T-helper 9 cell (primary cell): ENCODE results near the gene N4BP2.
A peak's percentile ranks its signal among the peaks of the same experiment; 100 is the strongest.
"Not testable (repeated sequence)": the region's sequence is repeated elsewhere in the genome, so short reads cannot be mapped to it uniquely, and the experiment has no call there.

ENCODE experiments used
- DNase-seq: peaks from one replicate; pipeline ENCODE4 v3.0.0-alpha.2; 2020
- total RNA-seq, 2 donors: gene quantifications; one replicate each; lab custom pipeline; 2026; lab: John Stamatoyannopoulos, UW

Gene N4BP2
- total RNA-seq = 77.9 to 95.0 reads per million in 2 donors

GRCh38 chr4:40056716-40057585 lies at the start of gene N4BP2:
Gene N4BP2, plus strand, starts transcription at chr4:40056850. Its CDS starts 40,491 bp downstream, at chr4:40097341.
- DNase-seq = peak; percentile 57

- no peak for DNase-seq
Observed at GRCh38 chr4:40016007-40016406, 40.6 kb upstream of the N4BP2 start.

DNA sequence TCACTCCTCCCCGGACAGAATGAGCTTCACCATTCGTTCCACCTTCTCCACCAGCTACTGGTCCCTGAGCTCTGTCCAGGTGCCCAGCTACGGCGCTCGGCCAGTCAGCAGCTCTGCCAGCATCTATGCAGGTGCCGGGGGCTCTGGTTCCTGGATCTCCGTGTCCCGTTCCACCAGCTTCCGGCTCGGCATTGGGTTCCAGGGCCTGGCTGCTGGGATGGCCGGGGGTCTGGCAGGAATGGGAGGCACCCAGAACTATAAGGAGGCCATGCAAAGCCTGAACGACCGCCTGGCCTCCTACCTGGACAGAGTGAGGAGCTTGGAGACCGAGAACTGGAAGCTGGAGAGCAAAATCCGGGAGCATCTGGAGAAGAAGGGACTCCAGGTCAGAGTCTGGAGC lies 36.4 kb upstream of the N4BP2 start:
- no peak for DNase-seq

DNA sequence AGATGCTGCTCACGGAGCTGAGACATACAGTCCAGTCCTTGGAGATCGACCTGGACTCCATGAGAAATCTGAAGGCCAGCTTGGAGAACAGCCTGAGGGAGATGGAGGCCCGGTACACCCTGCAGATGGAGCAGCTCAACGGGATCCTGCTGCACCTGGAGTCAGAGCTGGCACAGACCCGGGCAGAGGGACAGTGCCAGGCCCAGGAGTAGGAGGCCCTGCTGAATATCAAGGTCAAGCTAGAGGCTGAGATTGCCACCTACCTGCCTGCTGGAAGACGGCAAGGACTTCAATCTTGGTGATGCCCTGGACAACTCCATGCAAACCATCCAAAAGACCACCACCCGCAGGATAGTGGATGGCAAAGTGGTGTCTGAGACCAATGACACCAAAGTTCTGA lies 35.5 kb upstream of the N4BP2 start:
- not testable (repeated sequence) for DNase-seq

DNA sequence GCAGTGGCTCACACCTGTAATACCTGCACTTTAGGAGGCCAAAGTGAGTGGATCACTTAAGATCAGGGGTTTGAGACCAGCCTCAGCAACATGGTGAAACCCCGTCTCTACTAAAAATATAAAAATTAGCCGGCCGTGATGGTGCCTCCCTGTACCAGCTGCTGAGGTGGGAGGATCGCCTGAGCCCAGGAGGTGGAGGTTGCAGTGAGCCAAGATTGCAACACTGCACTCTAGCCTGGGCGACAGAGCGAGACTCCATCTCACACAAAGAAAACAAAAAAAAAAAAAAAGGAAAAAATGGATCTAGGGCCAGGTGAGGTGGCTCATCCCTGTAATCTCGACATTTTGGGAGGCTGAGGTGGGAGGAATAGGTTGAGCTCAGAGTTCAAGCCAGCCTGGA lies 32.6 kb upstream of the N4BP2 start:
- DNase-seq = not testable (repeated sequence)

DNA sequence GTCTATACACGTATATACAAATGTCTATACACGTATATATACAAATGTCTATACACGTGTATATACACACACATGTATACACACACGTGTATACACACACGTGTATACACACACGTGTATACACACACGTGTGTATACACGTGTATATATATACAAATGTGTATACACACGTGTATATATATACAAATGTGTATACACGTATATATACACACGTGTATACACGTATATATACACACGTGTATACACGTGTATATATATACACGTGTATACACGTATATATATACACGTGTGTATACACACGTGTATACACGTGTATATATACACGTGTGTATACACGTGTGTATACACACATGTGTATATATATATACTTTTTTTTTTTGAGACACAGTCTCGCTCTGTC lies 23.9 kb upstream of the N4BP2 start:
- no peak for DNase-seq

GRCh38 chr4:40033613-40034012 lies 23.0 kb upstream of the N4BP2 start:
- DNase-seq = no peak

GRCh38 chr4:40038977-40039376 lies 17.7 kb upstream of the N4BP2 start:
- no peak for DNase-seq

DNA sequence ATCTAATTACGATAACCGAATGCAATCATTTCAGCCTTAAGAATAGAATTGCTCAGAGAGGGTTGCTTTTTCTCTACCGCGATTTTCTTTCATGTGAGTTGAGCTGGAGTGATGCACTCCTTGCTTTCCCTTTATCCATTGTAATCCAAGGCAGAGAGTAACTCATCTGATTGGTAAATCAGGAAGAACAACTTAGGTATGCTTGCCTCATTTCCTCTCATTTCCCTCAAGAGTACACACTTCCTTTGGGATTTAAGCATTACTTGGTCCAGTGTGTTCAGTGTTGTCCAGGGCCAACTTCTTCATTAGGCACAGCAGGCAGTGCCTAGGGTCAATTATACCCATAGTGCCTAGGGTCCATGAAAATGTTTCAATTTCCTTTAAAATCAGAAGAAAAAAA lies 15.7 kb upstream of the N4BP2 start:
- no peak for DNase-seq

- no peak for DNase-seq
Observed at GRCh38 chr4:40043786-40044185, 12.9 kb upstream of the N4BP2 start.

GRCh38 chr4:40046311-40046980 lies 10.2 kb upstream of the N4BP2 start:
- no peak for DNase-seq

GRCh38 chr4:40053161-40053560 lies 3.5 kb upstream of the N4BP2 start:
- DNase-seq = no peak

DNA sequence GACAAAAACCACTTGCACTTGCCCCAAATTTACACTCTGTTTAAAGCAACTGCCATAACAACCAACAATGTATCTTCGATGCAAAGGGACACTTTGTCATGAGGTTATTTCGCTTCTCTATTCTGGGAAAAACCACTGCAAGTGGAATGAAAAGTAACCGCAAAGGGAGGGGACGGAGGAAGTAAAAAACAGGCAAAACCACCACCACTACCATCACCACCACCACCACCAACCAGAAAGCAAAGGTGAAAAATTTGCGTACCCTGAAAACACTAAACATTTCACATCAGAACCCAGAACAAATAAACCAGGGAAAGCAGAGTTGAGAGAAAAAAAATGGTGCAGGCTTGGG lies 1.2 kb upstream of the N4BP2 start:
- no peak for DNase-seq

GRCh38 chr4:40055863-40056715 lies 561 bp upstream of the N4BP2 start:
- DNase-seq = peak; percentile 28

GRCh38 chr4:40057586-40058091 lies 989 bp downstream of the N4BP2 start:
- DNase-seq = peak; percentile 38

DNA sequence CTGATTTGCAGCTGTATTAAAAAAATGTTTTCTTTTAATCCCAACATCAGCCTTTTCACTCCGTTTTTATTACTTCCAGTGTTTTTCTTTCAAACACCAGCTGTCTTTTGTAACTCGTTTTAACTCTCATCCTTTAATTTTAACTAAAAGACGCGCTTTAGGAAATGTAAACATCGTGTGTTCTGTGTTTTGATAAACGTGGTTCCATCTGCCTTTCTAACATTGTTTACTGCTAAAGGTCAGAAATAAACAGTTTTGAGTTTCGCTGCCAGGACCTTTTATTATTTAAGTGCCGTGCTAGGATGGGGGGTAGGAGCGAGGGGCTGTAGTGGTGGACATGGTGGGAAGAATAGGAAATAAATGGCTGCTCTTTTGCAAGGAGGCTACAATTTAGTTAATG lies 1.5 kb downstream of the N4BP2 start:
- DNase-seq = no peak

DNA sequence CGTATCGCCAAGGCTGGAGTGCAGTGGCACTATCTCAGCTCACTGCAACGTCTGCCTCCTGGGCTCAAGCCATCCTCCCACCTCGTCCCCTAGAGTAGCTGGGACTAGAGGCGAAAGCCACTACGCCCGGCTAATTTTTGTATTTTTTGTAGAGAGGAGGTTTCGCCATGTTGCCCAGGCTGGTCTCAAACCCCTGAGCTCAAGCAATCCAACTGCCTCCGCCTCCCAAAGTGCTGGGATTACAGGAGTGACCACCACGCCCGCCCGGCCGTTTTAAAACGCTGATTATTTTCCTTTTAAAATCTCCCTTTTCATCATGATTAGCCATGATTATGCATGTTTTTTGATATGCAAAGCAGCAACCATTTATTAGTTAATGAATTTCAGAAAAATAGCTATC lies 2.2 kb downstream of the N4BP2 start:
- DNase-seq = no peak

DNA sequence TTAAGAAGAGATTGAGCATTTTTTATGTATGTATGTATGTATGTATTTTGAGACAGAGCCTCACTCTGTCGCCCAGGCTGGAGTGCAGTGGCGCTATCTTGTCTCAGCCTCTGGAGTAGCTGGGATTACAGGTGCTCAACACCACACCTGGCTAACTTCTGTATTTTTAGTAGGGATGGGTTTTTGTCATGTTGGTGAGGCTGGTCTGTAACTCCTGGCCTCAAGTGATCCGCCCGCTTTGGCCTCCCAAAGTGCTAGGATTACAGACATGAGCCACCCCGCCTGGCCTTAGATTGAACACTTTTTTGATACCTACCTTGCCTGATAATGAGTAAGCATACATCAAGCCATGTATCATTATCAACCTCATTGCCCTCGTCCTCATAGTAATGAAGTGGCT lies 2.7 kb downstream of the N4BP2 start:
- DNase-seq = no peak

- DNase-seq = no peak
Observed at GRCh38 chr4:40065010-40065409, 8.4 kb downstream of the N4BP2 start.

DNA sequence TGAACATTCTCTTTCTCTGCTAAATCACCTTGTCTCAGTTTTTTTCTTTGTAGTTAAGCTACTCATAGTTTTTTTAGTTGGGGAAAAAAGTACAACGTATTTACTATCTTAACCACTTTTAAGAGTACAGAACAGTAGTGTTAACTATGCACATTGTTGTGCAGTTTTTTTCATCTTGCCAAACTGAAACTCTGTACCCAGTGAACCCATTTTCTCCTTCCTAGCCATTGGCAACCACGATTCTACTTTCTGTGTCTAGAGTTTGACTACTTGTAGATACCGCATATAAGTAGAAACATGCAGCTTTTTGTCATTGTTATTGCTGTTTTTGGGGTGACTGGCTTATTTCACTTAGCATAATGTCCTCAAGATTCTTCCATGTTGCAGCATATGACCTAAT lies 10.0 kb downstream of the N4BP2 start:
- DNase-seq = no peak

DNA sequence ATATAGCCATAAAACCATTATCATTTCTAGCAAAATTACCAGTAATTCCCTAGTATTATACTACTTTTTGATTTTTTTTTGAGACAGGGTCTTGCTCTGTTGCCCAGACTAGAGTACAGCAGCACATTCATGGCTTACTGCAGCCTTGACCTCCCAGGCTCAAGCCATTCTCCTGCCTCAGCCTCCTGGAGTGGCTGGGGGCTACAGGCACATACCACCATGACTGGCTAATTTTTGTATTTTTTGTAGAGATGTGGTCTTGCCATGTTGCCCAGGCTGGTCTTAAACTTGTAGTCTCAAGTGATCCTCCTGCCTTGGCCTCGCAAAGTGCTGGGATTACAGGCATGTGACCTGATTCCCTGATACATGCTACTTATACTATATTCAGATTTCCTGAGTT lies 13.7 kb downstream of the N4BP2 start:
- DNase-seq = no peak

DNA sequence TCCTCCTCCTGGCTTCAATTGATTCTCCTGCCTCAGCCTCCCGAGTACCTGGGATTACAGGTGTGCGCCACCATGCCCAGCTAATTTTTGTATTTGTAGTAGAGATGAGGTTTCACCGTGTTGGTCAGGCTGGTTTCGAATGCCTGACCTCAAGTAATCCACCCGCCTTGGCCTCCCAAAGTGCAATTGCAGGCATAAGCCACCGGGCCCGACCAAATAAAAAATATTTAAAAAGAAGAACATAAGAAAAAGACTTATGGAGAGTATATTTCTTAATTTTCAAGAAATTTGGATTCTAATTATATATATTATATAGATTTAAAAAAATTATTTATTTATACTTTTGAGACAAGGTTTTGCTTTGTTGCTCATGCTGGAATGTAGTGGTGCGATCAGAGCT lies 29.8 kb downstream of the N4BP2 start:
- no peak for DNase-seq

DNA sequence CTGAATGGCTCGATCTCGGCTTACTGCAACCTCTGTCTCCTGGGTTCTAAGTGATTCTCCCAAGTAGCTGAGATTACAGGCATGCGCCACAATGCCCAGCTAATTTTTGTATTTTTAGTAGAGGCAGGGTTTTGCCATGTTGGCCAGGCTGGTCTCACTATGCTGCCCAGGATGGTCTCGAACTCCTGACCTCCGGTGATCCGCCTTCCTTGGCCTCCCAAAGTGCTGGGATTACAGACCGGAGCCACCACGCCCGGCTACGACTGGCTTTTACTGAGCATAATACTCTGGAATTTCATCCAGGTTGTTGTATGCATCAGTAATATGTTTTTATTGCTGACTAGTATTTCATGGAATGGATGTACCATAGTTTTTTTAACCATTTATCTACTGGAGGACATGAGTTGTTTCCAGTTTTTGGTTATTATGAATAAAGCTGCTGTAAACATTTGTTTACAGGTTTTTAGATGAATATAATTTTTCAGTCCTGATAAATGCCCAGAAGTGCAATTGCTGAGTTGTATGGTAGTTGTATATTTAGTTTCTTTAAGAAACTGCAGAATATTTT lies 31.2 kb downstream of the N4BP2 start:
- no peak for DNase-seq
